Heart right ventricle (tissue), 16 donors: ENCODE results near the gene IFFO2. TPM values are rescaled to one million over a fixed set of nuclear protein-coding genes. Genes with fewer than 3 reads are reported as not detected.

Experiments
- ATAC-seq, 8 donors: fragments of 200-7000 bp; cut with Tn5 transposase; one replicate each; pipeline ENCODE4 v1.9.1; 2020; ENCODE audit warnings: mild to moderate bottlenecking in 8 of 8, moderate library complexity in 8 of 8, moderate number of reproducible peaks in 1 of 8
- DNase-seq, 2 donors: peaks; one replicate each; pipeline ENCODE4 v3.0.0-alpha.2; 2020
- H3K27ac ChIP-seq, 10 donors: fragments of 200-600 bp; sonication (generic) in 2 of 10; one replicate each; pipeline versions ENCODE4 v1.5.0 to v1.8.0; 2020 to 2022; ENCODE audit warnings: mild to moderate bottlenecking in 3 of 10
- H3K27me3 ChIP-seq, 7 donors: fragments of 200-600 bp; one replicate each; pipeline ENCODE4 v1.8.0; 2021 to 2022; ENCODE audit warnings: mild to moderate bottlenecking in 2 of 7
- H3K36me3 ChIP-seq, 9 donors: fragments of 200-600 bp; sonication (generic) in 1 of 9; one replicate each; pipeline versions ENCODE4 v1.5.0 to v1.8.0; 2020 to 2022; ENCODE audit warnings: mild to moderate bottlenecking in 2 of 9
- H3K4me1 ChIP-seq, 9 donors: fragments of 200-600 bp; sonication (generic) in 1 of 9; one replicate each; pipeline versions ENCODE4 v1.5.0 to v1.8.0; 2020 to 2022; ENCODE audit warnings: mild to moderate bottlenecking in 4 of 9
- H3K4me3 ChIP-seq, 10 donors: fragments of 200-600 bp; sonication (generic) in 2 of 10; one replicate each; pipeline versions ENCODE4 v1.5.0 to v1.8.0; 2020 to 2022; ENCODE audit warnings: mild to moderate bottlenecking in 7 of 10, moderate library complexity in 2 of 10
- H3K9me3 ChIP-seq, 11 donors: fragments of 200-600 bp in 10 of 11; sonication (generic) in 2 of 11; one replicate each; pipeline versions ENCODE4 v1.5.0 to v1.8.0; 2013 to 2022; ENCODE audit warnings: mild to moderate bottlenecking in 2 of 11, control low read depth in 1 of 11, moderate library complexity in 1 of 11
- CTCF ChIP-seq, 9 donors: fragments of 200-600 bp; sonication (generic) in 2 of 9; IDR thresholded peaks; one replicate each; pipeline versions ENCODE4 v1.5.0 to v1.8.0; 2021 to 2022; ENCODE audit warnings: antibody characterized with exemption in 9 of 9, mild to moderate bottlenecking in 5 of 9, moderate library complexity in 1 of 9
- WGBS, 2 donors: extraction: QIAGEN DNeasy Blood & Tissue Kit; methylation state at CpG; one replicate each; pipeline ENCODE4 v1.1.7; 2013; ENCODE audit warnings: inconsistent platforms in 1 of 2; 5-methylcytosine and 5-hydroxymethylcytosine counted together
- intact Hi-C, 10 donors: fragments of 100-400 bp; cut with DNase I; formaldehyde crosslinking; loops; one replicate each; pipeline versions ENCODE4 v1.11.1 to v1.14.2; 2022
- polyA plus RNA-seq, 2 donors: library from polyadenylated mRNA; stranded (reverse); fragments of 200-250 nt; gene quantifications; one replicate each; pipeline ENCODE4 v1.2.3, GENCODE V29; 2013
- total RNA-seq, 10 donors: library from RNA; stranded (reverse); fragmentation: NEBNext Ultra II Directional in 3 of 10; extraction: Animal tissue kit (Norgen Biotek cat#: 25700) in 3 of 10; gene quantifications; one replicate each; pipeline versions ENCODE4 v1.2.1 to v1.2.4, GENCODE V29; 2021 to 2023
- donor health status: Arrhythmogenic right ventricular cardiomyopathy.
- donor health status: ischemic (EF 13 %, LVEDD 7.1; RV severe dilation, severe dysfunction).
- donor health status: healthy with polysubstance abuse.
- donor health status: DM: no; HTN: yes; CAD: no.
- donor health status: DM: no; HTN: no; CAD: no.
- donor health status: ischemic (EF 25% LVEDD 6.9; RV normal size, moderate dysfunction).
- donor health status: ischemic (EF 25% LVEDD 5.7; RV mildly dilated, moderate dysfunction).
- donor health status: healthy.
- donor health status: DM: yes; HTN: yes; CAD: no.
- donor health status: Ischemic cardiomyopathy.
- donor health status: ischemic (EF 35%, LVEDD 5.7; RV mildly dilated, moderate dysfunction).
- donor health status: nonischemic (EF 11% LVEDD 7.7; RV severe dilation, severe dysfunction).
- donor health status: DM: yes; HTN: yes; CAD: no.
- donor health status: PGD.
- donor health status: ischemic (EF 29% LVEDD 5.4; RV normal size, mild dysfunction).
- donor health status: nonischemic (EF 23%, LVEDD 6.1; RV moderate dilation, normal function).

IFFO2 gene
- total and polyA plus RNA-seq, 12 donors = 2.2 to 8.2 (median 4.6) TPM

GRCh38 chr1:18943162-18943561 is 13.3 kb downstream of the IFFO2 start:
- Histone ChIP-seq H3K9me3 (no peaks in the 10 kb centered on the region), H3K4me3 (no peak overlapping the region), H3K27ac (peak overlapping the region in 5 of 10 donors; percentile 62 to 82 (median 78)), H3K36me3 (peaks cover 0 to 8% (median 0%) of the 10 kb centered on the region in 9 donors), H3K27me3 (no peaks in the 10 kb centered on the region), H3K4me1 (peaks cover 36 to 99% (median 71%) of the 10 kb centered on the region in 9 donors)
- no peak for TF ChIP-seq CTCF (IDR thresholded peaks at IDR 0.05)
- intact Hi-C loops = no loop called here
- ATAC-seq = no peak
- 96 to 97% methylated on average over 4 of the region's 4 CpGs for WGBS, 2 donors
- DNase-seq = no peak

DNA sequence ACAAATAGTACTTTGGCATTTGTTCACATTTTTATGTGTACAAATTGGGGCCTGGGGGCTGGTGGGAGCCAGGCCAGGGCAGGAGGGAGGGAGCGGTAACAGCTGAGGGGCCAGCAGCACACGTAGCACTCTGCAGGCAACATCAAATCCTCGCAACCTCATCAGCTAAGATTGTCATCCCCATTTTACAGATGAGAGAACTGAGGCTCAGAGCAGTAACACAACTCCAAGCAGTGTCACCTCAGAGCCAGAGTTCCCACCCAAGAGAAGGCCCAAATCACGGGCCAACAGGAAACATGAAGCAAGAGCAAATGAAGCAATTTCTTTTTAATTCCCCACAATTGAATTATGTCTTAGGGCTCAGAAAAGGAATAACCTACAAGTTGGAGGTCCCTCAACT is 14.1 kb downstream of the IFFO2 start:
- intact Hi-C loops = no loop called here
- 72 to 83% methylated on average over 4 of the region's 4 CpGs for WGBS, 2 donors

DNA sequence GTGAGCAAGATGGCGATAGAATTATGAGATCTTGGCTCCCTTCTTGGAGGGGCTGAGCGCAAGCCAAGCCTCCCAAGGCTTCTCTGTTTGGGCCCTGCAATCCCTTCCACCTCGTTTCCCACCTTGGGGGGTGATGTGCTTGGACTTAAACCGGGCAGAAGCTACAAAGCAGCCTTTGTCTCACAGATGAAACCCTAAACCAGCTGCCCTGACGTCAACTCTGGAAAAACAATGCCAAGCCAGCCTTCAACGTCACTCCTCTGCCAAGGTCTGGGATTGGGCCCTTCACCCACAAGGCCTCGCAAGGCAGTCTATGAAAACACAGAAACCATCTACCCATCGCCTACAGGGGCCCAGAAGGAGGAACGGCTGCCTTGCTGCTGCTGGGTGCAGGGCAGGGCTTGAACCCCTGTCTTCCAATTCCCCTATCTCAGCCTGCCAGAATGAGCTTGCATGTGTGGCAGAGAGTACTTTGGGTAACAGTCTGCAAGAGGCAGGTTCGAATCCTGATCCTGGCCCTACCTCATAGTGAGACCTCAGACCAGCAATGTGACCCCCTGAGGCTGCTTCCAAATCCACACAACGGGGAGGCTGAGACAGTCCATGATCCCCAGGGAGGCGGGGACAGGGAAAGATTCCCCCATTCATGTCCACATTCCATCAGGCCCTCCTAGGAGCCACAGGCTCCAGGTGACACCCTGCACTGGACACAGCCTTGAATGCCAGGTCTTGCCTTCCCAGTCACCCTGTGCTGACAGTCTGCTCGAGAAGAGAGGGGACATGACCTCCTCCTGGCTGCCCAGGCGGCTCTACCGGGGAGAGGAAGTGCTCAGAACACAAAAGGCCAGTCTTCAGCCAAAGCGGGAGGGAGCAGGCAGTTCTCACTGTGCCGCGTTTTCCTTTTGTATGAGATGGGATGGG is 15.0 kb downstream of the IFFO2 start:
- intact Hi-C loops = loop anchor here in 1 of 10 donors (2.0 kb wide), 1 partner anchor 15 kb away; no protein-coding TSS in a partner anchor
- Histone ChIP-seq H3K27ac (peak overlapping the region; percentile 14 to 82 (median 66)), H3K27me3 (no peaks in the 10 kb centered on the region), H3K4me1 (peaks cover 36 to 85% (median 66%) of the 10 kb centered on the region in 9 donors), H3K9me3 (no peaks in the 10 kb centered on the region), H3K36me3 (peaks cover 0 to 8% (median 0%) of the 10 kb centered on the region in 9 donors), H3K4me3 (no peak overlapping the region)
- WGBS, 2 donors = 58 to 59% methylated on average over 18 of the region's 18 CpGs
- ATAC-seq = peak in 7 of 8 donors; percentile 42 to 80 (median 78)
- TF ChIP-seq CTCF (IDR thresholded peaks at IDR 0.05) = no peak
- peak in 1 of 2 donors; percentile 56 for DNase-seq

More for the DNA sequence above, 14.1 kb downstream of the IFFO2 start:
- TF ChIP-seq CTCF (IDR thresholded peaks at IDR 0.05) = no peak
- DNase-seq = no peak
- no peaks in the 10 kb centered on the region for H3K27me3 ChIP-seq
- H3K4me1 ChIP-seq = peaks cover 36 to 93% (median 72%) of the 10 kb centered on the region in 9 donors
- no peak overlapping the region for H3K4me3 ChIP-seq
- ATAC-seq = no peak
- peaks cover 0 to 8% (median 0%) of the 10 kb centered on the region in 9 donors for H3K36me3 ChIP-seq
- no peaks in the 10 kb centered on the region for H3K9me3 ChIP-seq
- peak overlapping the region; percentile 14 to 82 (median 66) for H3K27ac ChIP-seq

DNA sequence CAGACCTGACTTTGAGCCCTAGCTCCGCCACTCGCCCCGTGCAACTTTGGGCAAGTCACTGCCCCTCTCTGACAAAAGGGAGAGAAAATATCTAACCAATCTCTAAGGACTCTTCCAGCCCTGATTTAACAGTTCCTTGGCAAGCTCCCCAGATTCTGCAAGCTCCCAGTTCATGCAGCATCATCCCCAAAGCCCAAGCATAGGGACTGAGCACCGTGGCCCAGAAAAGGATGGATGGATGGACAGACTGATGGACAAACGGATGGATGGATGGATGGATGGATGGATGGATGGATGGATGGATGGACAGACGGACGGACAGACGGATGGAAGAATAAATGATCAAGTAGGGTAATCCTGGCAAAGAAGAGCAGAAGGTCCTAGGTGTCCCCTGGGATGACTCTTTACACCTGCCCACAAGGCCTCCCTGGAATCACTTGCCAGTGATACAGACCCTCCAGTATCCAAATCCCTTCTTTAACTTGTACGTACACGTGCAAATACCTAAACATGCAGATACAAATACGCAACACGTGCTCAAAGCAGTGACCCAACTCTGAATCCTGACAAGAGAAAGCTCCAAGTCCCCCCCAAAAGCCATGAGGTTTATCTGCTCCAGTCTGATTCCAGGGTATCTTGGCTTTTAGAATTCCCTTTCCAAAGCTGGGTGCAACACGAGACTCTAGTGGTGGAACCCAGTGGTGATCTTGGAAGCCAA is 16.0 kb downstream of the IFFO2 start:
- Histone ChIP-seq H3K9me3 (no peaks in the 10 kb centered on the region), H3K27ac (peak overlapping the region in 4 of 10 donors; percentile 65 to 82 (median 80)), H3K27me3 (no peaks in the 10 kb centered on the region), H3K4me3 (no peak overlapping the region), H3K36me3 (peaks cover 0 to 8% (median 0%) of the 10 kb centered on the region in 9 donors), H3K4me1 (peaks cover 36 to 78% (median 59%) of the 10 kb centered on the region in 9 donors)
- ATAC-seq (no peak), DNase-seq (no peak)
- TF ChIP-seq CTCF (IDR thresholded peaks at IDR 0.05) = no peak
- WGBS, 2 donors = 86 to 91% methylated on average over 13 of the region's 13 CpGs
- intact Hi-C loops = loop anchor here in 1 of 10 donors (2.0 kb wide), 1 partner anchor 14 kb away; no protein-coding TSS in a partner anchor
